Activated CD4-positive, alpha-beta T cell treated with anti-CD3 and anti-CD28 coated beads, Interleukin-2, Interleukin-4, amounts not matched to agents 100 ng/mL and 50 ng/mL, durations not matched to agents 16 hours and 8 hours (primary cell): Measurements from ENCODE around the gene VWA8.
"Not testable (repeated sequence)": the region's sequence is repeated elsewhere in the genome, so short reads cannot be mapped to it uniquely, and the experiment has no call there.

Experiments used
- DNase-seq: peaks from one replicate; pipeline ENCODE4 v3.0.0-alpha.2; 2020; ENCODE audit warnings: low spot score

Gene VWA8

DNA sequence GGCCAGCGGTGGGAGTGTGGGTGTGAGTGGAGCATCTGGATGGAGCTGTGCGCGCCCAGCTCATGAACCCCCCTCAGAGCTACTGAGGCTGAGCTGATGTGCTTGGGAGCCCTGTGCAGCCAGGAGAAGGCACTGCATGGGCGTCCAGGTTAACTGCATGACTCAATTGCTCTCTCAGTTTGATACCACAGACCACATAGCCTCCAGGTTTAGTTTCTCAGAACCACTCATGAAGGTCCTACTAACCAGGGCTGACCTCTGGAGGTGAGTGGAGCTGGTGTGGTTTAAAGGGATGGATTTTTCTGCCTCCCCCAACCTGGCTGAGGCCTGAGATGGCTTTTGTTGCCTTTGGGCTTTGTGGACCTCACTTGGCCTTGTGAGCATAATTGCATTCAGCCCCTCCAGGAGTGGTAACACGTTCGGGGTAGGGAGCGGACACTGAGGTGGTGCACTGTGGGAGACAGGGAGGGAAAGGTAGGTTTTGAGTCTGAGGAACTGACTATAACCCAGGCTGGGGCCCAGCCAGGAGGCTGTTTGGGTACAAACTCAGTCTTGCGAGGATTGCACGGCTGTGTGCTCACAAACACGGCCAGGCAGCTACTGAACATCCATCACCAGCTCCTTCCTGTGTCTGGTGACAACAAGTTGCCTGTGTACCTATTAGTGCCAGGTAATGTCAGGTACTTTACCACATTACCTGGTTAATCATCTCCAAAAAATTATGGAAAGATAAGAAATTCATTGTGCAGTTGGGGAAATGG is 406.1 kb downstream of the VWA8 start:
- peak; percentile 73 for DNase-seq

DNA sequence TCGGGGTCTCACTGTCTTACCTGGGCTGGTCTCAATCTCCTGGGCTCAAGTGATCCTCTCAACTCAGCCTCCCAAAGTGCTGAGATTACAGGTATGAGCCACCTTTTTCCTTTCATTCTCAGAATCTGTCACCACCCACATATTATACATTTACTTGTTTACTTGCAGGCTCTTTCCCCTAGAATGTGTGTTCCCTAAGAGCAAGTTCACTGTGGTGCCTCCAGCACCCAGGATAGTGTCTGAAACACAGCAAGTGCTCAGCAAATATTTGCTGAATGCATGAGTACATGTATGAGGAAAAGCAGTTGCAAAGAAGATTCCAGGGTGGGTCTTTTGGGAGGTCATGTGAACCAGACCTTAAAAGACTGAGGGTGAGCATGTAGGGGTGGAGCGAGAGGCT is 406.7 kb downstream of the VWA8 start:
- DNase-seq = peak; percentile 6

DNA sequence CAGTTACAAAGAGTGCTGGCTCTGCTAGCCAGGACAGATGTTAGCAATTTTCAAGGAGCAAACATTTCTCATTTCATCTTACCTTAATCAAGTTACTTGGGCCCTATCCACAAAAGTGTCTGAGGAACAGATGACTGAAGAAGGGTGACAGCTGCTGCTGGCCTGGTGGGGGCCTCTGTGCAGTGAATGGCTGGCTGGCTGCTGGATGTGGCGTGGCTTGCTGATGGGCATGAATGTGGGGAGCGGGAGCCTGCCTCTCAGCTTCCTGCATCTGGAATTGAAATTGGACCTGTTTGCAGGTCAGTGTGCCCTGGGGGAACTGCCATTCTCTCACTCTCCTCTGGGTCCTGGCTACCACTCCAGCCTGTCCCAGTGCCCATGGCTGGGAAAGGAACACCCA is 408.9 kb downstream of the VWA8 start:
- no peak for DNase-seq

- DNase-seq = no peak
Observed at GRCh38 chr13:41550276-41550675, 410.6 kb downstream of the VWA8 start.

GRCh38 chr13:41549491-41549890 is 411.4 kb downstream of the VWA8 start:
- no peak for DNase-seq

DNA sequence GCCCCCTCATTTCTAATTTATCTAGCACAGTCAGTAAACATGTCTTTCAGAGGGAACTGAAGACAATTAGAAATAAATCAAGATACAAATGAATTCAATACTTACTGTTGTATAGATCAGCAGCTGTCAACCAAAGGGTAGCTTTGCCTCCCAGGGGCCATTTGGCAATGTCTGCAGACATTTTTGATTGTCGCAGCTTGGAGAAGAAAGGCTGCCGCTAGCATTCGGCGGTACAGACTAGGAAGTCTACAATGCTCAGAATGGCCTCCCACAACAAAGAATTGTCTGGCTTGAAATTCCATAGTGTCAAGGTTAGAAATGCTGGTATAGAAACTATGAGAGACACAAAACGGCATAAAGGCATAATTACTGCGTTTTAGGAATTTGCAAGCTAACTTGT is 412.0 kb downstream of the VWA8 start:
- DNase-seq = no peak

GRCh38 chr13:41548031-41548430 is 412.9 kb downstream of the VWA8 start:
- DNase-seq = no peak

DNA sequence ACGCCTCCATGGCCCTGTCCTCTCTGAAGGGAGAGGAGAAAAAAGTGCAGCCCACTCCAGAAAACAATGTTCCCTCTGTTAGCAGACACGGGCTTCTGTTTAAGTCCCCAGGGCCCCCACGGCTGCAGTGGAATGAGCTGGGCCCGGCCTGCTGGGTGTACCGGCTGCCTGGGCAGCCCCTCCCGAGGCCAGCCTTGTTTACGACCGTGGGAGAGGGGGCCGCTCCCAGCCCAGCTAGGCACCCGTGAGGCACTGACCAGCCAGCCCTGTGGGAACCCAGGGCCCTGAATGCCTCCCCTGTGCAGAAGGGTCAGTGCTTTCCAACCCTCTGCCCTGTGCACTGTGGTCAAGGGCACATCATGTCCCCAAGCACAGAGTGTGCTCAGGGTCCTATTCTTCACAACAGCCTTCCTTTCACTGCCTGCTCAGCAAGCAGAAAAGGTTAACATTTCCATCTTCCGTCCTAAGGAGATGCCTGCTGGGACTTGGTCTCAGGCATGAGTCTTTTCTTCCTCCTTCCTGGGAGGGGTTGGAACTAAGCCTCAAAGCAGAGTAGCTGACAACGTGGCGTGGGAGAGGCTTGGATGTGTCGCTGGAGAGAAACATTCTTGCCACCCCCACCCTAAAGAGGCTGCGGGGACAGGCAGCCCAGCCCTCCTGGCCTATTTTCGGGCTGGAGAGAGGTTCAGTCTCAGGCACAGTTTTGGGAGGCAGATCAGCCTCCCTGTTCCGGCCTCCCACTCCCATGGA is 413.5 kb downstream of the VWA8 start:
- no peak for DNase-seq

GRCh38 chr13:41546372-41547190 is 414.3 kb downstream of the VWA8 start:
- peak; percentile 15 for DNase-seq

DNA sequence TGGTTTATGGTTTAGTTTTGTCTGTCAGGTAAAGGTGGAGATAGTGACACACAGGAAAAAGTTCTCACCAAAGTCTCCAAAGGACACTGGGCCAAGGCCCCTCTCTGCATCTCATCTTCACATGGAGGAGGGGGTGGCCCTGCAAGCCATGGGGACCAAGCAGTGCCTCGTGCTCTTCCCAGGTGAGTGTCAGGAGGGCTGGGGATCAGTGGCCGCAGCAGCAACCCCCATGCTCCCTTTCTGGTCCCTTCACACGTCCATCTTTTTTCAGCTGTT is 415.5 kb downstream of the VWA8 start:
- DNase-seq = no peak

DNA sequence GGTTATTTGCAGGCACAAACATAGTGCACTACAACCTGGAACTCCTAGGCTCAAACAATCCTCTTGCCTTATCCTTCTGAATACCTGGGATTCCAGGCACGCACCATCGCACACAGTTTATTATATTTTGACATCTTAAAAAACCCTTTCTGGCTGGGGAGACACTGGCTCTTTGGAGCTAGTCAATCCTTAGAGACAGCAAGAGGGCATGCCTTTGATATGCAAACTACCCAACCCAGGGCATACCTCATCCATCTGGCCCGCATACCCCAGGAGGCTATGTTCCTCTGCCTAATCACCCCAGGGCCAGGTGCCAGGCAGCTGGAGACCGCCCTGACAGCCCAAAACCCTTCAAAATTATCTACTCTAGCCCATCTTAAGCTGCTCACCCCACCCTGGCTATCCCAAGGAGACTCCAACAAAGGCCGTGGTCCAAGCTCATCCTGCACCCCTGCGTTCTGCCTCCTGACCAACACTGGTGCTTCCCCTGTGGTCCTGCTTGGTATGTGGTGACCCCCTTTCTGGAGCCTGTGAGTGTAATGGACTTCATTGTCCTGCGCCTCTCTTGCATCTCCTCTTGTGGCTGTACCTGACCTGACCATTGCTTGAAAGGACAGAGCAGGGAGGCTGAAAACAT is 417.1 kb downstream of the VWA8 start:
- no peak for DNase-seq

DNA sequence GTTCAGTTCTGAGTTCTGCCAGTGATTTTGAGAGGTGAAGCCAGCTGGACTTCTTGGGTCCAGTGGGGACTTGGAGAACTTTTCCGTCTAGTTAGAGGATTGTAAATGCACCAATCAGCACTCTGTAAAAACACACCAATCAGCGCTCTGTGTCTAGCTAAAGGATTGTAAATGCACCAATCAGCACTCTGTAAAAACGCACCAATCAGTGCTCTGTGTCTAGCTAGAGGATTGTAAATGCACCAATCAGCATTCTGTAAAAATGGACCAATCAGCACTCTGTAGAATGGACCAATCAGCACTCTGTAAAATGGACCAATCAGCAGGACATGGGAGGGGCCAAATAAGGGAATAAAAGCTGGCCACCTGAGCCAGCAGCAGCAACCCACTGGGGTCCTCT is 418.1 kb downstream of the VWA8 start:
- DNase-seq = not testable (repeated sequence)

DNA sequence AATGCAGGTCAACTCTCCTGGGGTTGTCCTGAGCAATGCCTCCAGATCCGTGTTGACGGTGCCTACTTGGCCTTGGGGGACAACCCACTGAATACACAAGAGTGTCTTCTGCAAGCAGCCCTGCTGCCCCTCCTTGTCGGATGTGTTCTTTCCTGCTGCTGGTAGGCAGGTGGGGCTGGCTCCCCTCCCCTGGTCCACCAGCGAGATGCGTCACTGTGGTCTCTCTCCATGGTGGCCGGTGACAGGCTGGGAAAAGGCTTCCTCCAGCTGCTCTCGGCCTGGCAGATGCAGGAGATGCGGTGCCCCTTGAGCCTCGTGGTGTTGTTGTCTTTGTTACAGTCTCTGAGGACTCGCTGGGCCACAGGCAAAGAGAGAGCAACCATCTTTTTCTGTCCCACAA is 418.6 kb downstream of the VWA8 start:
- no peak for DNase-seq

DNA sequence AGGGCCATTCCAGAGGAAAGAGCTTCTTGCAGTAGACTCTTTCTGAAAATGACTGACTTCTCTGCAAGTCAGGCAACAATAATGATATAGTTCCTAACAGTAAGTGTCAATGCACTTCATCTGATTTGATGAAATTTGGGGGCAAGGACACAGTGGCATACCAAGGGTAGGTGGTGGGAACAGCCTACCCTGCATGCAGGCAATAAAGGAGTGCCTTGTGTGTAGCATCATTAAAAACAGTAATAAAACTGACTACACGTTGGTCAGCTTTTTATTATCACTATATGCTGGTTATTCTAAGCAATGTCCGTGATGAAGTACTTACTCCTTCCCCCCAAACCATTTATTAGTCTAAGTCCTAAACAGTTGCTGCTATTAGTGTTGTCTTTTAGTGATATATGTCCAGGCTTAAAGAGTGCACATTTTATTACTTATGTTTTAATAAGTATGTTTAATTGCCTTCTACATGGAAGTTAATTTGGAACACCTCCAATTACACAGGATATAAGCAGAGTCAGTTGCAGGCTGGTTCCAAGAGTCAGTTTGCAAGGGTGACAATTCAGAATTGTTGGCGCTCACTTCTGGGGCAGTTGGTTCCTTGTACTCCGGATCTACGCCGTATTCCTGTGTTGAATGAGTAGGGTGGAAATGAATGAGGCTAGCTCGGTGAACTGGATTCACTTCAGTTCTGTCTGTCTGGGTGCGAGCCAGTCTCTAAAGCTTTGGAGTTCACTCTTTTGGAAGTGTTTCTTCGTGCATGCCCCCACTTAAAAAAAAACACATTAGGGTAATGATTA is 419.6 kb downstream of the VWA8 start:
- DNase-seq = no peak

DNA sequence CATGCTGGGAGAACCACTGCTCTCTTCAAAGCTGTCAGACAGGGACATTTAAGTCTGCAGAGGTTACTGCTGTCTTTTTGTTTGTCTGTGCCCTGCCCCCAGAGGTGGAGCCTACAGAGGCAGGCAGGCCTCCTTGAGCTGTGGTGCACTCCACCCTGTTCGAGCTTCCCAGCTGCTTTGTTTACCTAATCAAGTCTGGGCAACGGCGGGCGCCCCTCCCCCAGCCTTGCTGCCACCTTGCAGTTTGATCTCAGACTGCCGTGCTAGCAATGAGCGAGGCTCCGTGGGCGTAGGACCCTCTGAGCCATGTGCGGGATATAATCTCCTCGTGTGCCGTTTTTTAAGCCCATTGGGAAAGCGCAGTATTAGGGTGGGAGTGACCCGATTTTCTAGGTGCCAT is 420.7 kb downstream of the VWA8 start:
- DNase-seq = not testable (repeated sequence)

DNA sequence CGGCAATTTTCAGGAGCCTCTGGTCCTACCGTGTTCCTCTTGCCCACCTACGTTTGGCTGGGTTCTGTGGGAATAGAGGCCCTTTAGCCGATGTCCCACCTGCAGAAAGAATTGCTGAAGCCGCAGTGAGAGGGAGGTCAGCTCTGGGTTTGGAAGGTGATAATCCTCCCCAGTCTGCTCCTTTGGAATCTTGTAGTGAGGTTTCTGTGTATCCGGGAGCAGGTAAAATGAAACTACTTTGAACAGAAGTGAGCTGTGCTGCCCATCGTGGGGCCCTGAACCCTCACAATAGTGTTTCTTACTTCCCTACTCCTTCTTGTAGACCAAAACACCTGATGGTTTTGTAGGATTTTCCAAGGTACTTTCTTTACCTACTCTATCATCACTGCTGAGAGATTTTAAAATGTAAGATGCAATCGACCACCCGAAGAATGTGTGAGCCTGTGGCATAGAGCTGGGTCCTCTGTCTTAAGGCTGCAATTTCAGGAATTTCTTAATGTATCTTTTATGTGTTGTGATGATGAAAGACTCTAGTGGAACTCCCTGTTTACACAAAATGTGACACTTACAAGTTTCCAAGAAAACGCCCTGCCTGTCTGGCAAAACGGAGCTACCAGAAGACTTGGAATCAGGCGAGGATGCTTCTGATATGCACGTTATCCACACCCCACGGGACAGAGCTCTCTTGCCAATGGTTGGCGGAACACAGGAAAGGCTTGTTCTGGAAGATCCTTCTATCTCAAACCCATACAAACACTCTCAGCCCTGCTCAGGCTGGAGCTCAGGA is 427.4 kb downstream of the VWA8 start:
- DNase-seq = no peak

DNA sequence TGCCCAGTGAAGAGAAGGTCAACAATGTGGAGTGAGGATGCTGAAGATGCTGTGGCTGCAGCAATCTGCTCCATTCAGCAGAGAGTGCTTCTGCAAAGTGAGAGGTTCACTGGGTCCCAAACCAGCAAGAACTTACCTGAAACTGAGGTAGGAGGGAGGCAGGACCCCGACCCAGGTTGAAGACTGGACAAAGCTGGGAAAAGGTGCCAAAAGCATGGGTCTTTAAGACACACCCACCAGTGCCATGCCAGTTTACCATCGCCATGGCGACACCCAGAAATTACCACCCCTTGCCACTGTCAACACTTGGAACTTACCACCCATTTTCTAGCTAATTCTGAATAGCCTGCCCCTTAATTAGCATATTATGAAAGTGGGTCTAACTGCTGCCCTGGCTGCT is 432.9 kb downstream of the VWA8 start:
- DNase-seq = no peak

GRCh38 chr13:41520660-41521630 is 440.0 kb downstream of the VWA8 start:
- no peak for DNase-seq

DNA sequence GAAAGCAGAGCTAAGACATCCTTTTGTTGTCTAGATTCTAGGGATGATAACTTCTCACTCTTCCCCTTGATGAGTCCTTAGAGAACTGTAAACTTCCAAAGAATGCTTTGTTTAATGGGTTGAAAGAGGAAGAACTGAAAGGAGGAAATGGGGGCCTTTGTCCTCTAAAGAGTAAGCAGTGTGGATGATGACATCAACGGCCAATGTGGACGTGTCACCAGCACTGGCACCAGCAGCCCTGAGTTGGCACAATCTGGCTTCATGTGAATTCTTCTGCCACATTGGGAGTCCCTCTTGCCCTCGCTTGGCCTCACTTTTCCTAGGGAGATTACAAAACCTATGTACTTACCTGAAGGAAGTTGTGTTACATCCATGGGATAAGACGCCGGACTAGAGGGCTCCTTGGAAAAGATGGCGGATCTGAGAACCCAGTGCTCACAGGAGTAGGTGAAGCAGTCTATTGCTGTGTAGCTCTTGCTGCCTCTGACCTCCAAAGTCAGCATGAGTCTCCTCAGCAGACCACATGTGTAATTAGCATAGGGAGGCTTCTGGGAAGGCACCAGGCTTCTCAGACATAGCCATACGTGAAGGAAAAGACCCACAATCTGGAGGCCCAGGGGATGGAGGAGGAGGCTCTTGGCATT is 440.8 kb downstream of the VWA8 start:
- no peak for DNase-seq
